ENCODE results near the gene WDR93.

- no peak for TF ChIP-seq MAX (IDR thresholded peaks at IDR 0.05; ENCODE audit: low read depth, low read length)
- TF ChIP-seq CTCF (IDR thresholded peaks at IDR 0.05; ENCODE audit: low read depth, low read length): no peak
Measured at GRCh38 chr15:89675606-89676005, 15.0 kb upstream of the WDR93 start.
